ENCODE measurements around the gene ATG2B. TPM values are rescaled to one million over a fixed set of nuclear protein-coding genes. Genes with fewer than 3 reads are reported as not detected.

The ATG2B gene
- total and polyA plus RNA-seq, 4 experiments from 2014 or later: 1.0 to 37.8 (median 15.8) TPM

DNA sequence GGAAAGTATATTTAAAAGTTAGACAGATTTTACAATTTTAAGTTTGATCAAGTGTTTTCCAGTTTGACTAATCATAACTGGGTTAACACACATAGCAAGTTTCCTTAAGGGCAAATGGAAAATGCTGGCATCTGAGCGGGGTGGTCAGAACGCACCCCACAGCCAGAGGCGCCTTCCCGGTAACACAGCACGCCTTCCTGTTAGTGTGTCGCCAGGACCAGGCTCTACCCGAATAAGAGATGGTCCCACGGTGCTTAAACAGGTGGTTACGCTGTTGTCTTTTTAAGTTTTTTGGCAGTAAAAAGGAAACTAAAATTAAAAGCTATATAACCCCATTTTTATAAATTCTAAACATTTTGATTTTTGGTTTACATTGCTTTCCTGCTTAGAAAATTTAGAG is 79.1 kb downstream of the ATG2B start:
- H3K4me1 ChIP-seq (ENCODE audit: insufficient read depth, low read length): no peaks in the 10 kb centered on the region
- no peaks in the 10 kb centered on the region for H3K9me3 ChIP-seq (ENCODE audit: control insufficient read depth in 1 of 2, low read length in 2 of 2)
- CTCF ChIA-PET (ENCODE audit: partially characterized antibody): interaction anchor here (3.9 kb wide), 1 partner anchor 8 kb away, joined by 19 read pairs; no protein-coding TSS in a partner anchor
- no peak for DNase-seq
- intact Hi-C loops (cut with micrococcal nuclease): no loop called here
- no peak overlapping the region for H3K4me3 ChIP-seq (ENCODE audit: low read length in 2 of 2)
- H3K36me3 Mint-ChIP-seq: peaks cover 46 to 47% of the 10 kb centered on the region in 2 donors
- H3K9me3 Mint-ChIP-seq: peaks cover 0 to 3% (median 0%) of the 10 kb centered on the region in 8 donors
- no peak overlapping the region for H3K27ac Mint-ChIP-seq
- H3K27me3 Mint-ChIP-seq: no peaks in the 10 kb centered on the region
- no peaks in the 10 kb centered on the region for H3K27me3 ChIP-seq (ENCODE audit: insufficient read depth, low read length)
- H3K36me3 ChIP-seq (ENCODE audit: insufficient read depth, low read length): peaks cover 32% of the 10 kb centered on the region
- H3K4me3 Mint-ChIP-seq: no peak overlapping the region
- no peak overlapping the region for H3K27ac ChIP-seq (ENCODE audit: low read depth, low read length)
- H3K4me1 Mint-ChIP-seq: no peaks in the 10 kb centered on the region
- POLR2A ChIA-PET (ENCODE audit: partially characterized antibody): no interaction called here

DNA sequence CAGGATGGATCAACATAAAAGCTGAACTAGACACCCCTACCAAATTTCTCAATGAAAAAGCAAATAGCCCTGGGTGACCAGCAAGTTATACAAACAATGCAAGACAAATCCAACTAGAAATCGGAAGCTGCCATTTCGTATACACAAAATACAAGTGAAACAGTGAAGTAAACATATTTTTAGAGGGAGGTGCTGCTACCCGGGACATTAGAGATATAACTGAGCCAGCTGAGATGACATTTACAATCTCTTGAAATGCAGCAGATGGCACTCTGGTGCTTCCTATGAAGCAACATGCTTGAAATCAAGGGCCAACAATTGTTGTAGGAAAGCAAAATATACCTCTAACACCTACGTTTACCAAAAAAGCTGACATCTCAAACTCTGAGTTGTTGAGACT is 81.7 kb downstream of the ATG2B start:
- H3K36me3 ChIP-seq (ENCODE audit: insufficient read depth, low read length): peaks cover 20% of the 10 kb centered on the region
- peaks cover 30 to 31% of the 10 kb centered on the region in 2 donors for H3K36me3 Mint-ChIP-seq
- no peak overlapping the region for H3K27ac ChIP-seq (ENCODE audit: low read depth, low read length)
- intact Hi-C loops (cut with micrococcal nuclease): no loop called here
- no peaks in the 10 kb centered on the region for H3K27me3 ChIP-seq (ENCODE audit: insufficient read depth, low read length)
- H3K9me3 Mint-ChIP-seq: peaks cover 2 to 17% (median 9%) of the 10 kb centered on the region in 8 donors
- H3K4me1 Mint-ChIP-seq: no peaks in the 10 kb centered on the region
- no peak for DNase-seq
- H3K4me1 ChIP-seq (ENCODE audit: insufficient read depth, low read length): no peaks in the 10 kb centered on the region
- no peaks in the 10 kb centered on the region for H3K27me3 Mint-ChIP-seq
- ChIA-PET CTCF (ENCODE audit: partially characterized antibody) (no interaction called here), POLR2A (ENCODE audit: partially characterized antibody) (no interaction called here)
- H3K9me3 ChIP-seq (ENCODE audit: control insufficient read depth in 1 of 2, low read length in 2 of 2): peaks cover 0 to 11% of the 10 kb centered on the region in 2 donors
- no peak overlapping the region for H3K4me3 Mint-ChIP-seq
- peak overlapping the region in 1 of 7 donors; percentile 43 for H3K27ac Mint-ChIP-seq
- no peak overlapping the region for H3K4me3 ChIP-seq (ENCODE audit: low read length in 2 of 2)

DNA sequence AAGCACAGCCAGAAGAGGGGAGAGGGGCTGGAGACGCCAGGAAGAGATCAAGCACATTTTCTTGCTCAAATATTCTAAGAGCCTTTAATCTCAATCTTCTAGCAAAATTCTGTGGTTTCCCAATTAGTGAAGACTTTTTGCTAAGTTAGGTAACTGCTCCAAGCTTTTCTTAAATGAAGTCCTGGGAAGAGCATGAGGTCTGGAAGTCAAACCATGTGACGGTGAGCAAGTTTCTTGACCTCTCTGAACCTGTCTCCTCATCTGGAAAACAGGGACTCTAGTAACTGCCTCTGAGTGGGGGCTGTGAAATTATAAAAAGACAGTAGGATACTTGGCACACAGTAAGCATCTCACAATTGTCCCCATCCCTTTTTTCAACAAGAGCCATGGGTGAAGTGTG is 83.0 kb downstream of the ATG2B start:
- Histone ChIP-seq H3K27me3 (ENCODE audit: insufficient read depth, low read length) (no peaks in the 10 kb centered on the region), H3K4me1 (ENCODE audit: insufficient read depth, low read length) (no peaks in the 10 kb centered on the region), H3K4me3 (ENCODE audit: low read length in 2 of 2) (no peak overlapping the region), H3K36me3 (ENCODE audit: insufficient read depth, low read length) (peaks cover 13% of the 10 kb centered on the region), H3K9me3 (ENCODE audit: control insufficient read depth in 1 of 2, low read length in 2 of 2) (peaks cover 0 to 11% of the 10 kb centered on the region in 2 donors), H3K27ac (ENCODE audit: low read depth, low read length) (no peak overlapping the region)
- CTCF ChIA-PET (ENCODE audit: partially characterized antibody): no interaction called here
- H3K4me3 Mint-ChIP-seq: no peak overlapping the region
- DNase-seq: no peak
- peaks cover 18 to 24% of the 10 kb centered on the region in 2 donors for H3K36me3 Mint-ChIP-seq
- peaks cover 0 to 3% (median under 1%) of the 10 kb centered on the region in 4 donors for H3K4me1 Mint-ChIP-seq
- POLR2A ChIA-PET (ENCODE audit: partially characterized antibody): no interaction called here
- intact Hi-C loops (cut with micrococcal nuclease): no loop called here
- peaks cover 2 to 20% (median 9%) of the 10 kb centered on the region in 8 donors for H3K9me3 Mint-ChIP-seq
- H3K27me3 Mint-ChIP-seq: no peaks in the 10 kb centered on the region
- no peak overlapping the region for H3K27ac Mint-ChIP-seq

DNA sequence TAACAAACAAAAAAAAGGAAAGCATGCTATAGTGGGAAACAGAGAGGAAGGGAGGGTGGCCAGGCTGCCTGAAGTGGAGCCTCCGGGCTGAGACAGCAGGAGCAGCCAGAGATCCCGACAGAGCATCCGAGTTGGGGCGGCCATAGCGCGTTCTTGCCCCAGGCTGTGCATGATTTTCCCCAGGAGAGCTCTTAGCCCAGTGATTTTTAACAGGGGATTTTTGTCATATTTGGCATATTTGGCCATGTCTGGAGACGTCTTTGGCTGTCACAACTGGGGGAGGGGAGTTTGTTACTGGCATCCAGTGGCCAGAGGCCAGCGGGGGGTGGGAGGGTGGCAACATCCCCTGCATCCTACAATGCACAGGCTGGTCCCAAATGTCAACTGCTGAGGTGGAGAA is 83.6 kb downstream of the ATG2B start:
- ChIA-PET POLR2A (ENCODE audit: partially characterized antibody) (no interaction called here), CTCF (ENCODE audit: partially characterized antibody) (interaction anchor here (9.2 kb wide), 1 partner anchor 179 kb away, joined by 114 read pairs; no protein-coding TSS in a partner anchor)
- Mint-ChIP-seq H3K9me3 (peaks cover 2 to 20% (median 9%) of the 10 kb centered on the region in 8 donors), H3K27me3 (no peaks in the 10 kb centered on the region), H3K27ac (no peak overlapping the region), H3K4me1 (peaks cover 0 to 3% (median under 1%) of the 10 kb centered on the region in 4 donors), H3K4me3 (no peak overlapping the region), H3K36me3 (peaks cover 14 to 20% of the 10 kb centered on the region in 2 donors)
- Histone ChIP-seq H3K9me3 (ENCODE audit: control insufficient read depth in 1 of 2, low read length in 2 of 2) (peaks cover 0 to 11% of the 10 kb centered on the region in 2 donors), H3K36me3 (ENCODE audit: insufficient read depth, low read length) (peaks cover 8% of the 10 kb centered on the region), H3K4me1 (ENCODE audit: insufficient read depth, low read length) (no peaks in the 10 kb centered on the region), H3K27me3 (ENCODE audit: insufficient read depth, low read length) (no peaks in the 10 kb centered on the region), H3K4me3 (ENCODE audit: low read length in 2 of 2) (no peak overlapping the region), H3K27ac (ENCODE audit: low read depth, low read length) (no peak overlapping the region)
- no peak for DNase-seq
- intact Hi-C loops (cut with micrococcal nuclease): no loop called here

DNA sequence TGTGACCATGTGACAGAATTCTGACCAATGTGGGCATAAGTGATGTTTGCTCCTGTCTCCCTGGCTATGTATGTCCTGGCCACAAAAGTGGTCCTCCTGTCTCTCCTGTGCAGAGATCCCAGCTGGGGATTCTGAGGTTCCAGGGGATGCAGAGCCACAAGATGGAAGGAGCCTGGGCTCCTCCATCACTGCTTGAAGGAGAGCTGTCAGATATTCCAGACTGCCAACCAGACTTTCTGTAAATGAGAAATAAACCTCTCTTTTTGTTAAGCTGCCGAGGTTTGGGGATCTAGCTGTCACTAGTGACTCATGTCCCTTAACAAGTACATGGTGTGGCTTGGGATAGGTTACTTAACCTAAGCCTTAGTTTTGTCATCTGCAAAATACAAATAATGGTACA is 85.3 kb downstream of the ATG2B start:
- H3K4me3 Mint-ChIP-seq: no peak overlapping the region
- H3K4me1 Mint-ChIP-seq: peaks cover 0 to 3% (median under 1%) of the 10 kb centered on the region in 4 donors
- CTCF ChIA-PET (ENCODE audit: partially characterized antibody): interaction anchor here (9.2 kb wide), 1 partner anchor 177 kb away, joined by 114 read pairs; no protein-coding TSS in a partner anchor

DNA sequence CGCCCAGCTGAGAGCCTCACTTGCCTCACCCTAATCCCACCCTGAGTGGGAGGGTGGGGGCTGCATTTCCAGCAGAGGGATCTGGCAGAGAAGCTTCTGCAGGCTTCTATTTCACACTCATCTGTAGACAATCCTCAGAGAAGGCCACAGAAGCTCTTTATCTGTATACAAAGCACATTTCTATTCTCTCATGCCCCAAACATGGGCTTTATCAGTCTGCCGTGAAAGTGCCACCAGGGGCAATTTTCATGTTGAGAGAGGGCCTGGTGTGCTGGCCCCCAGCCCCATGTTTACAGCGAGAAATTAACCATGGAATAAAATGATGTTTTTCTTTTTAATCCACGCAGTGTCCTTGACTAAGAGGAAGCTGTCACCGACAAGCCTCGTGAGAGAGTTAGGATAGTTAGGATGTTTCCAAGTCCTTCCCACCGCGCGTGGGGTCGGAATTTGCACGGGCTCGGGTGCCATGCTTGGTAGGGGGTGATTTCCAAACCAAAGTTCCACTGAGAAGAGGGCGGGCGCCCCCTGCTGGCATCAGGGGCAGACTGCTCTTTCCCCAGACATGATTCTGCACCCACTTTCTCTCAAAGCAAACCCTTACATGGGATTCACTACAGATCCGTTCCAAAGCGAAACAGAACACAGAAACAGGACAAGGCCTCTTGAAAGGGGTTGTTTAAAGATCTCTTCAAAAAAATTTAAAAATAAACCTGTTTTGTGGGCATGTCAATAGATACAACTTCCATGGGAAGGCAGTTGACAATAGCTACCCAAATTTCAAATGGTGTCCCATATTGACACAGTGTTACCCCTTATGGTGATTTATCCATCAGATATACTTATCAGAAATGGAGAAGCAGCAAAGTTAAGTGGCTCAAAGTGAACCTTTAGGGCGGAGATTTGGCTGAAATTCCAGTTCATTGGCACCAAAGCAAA is 87.7 kb downstream of the ATG2B start:
- Mint-ChIP-seq H3K4me1 (peaks cover 0 to 3% (median under 1%) of the 10 kb centered on the region in 4 donors), H3K27me3 (no peaks in the 10 kb centered on the region), H3K27ac (no peak overlapping the region), H3K4me3 (no peak overlapping the region), H3K36me3 (peaks cover 4 to 13% of the 10 kb centered on the region in 2 donors), H3K9me3 (peaks cover 2 to 30% (median 16%) of the 10 kb centered on the region in 8 donors)
- H3K36me3 ChIP-seq (ENCODE audit: insufficient read depth, low read length): no peaks in the 10 kb centered on the region
- H3K27me3 ChIP-seq (ENCODE audit: insufficient read depth, low read length): no peaks in the 10 kb centered on the region
- CTCF ChIA-PET (ENCODE audit: partially characterized antibody): interaction anchor here (1.2 to 9.2 kb wide), 6 partner anchors 11 to 714 kb away, joined by 3 to 114 read pairs (median 5); no protein-coding TSS in a partner anchor
- H3K9me3 ChIP-seq (ENCODE audit: control insufficient read depth in 1 of 2, low read length in 2 of 2): peaks cover 0 to 11% of the 10 kb centered on the region in 2 donors
- no peaks in the 10 kb centered on the region for H3K4me1 ChIP-seq (ENCODE audit: insufficient read depth, low read length)
- peak; percentile 45 to 59 (median 50) for DNase-seq
- POLR2A ChIA-PET (ENCODE audit: partially characterized antibody): no interaction called here
- intact Hi-C loops (cut with micrococcal nuclease): loop anchor here (1.0 to 2.0 kb wide), 2 partner anchors 149 to 277 kb away; no protein-coding TSS in a partner anchor
- H3K4me3 ChIP-seq (ENCODE audit: low read length in 2 of 2): no peak overlapping the region
- H3K27ac ChIP-seq (ENCODE audit: low read depth, low read length): no peak overlapping the region

More for the DNA sequence above, 85.3 kb downstream of the ATG2B start:
- H3K9me3 ChIP-seq (ENCODE audit: control insufficient read depth in 1 of 2, low read length in 2 of 2): peaks cover 0 to 11% of the 10 kb centered on the region in 2 donors
- POLR2A ChIA-PET (ENCODE audit: partially characterized antibody): no interaction called here
- no peaks in the 10 kb centered on the region for H3K27me3 ChIP-seq (ENCODE audit: insufficient read depth, low read length)
- intact Hi-C loops (cut with micrococcal nuclease): no loop called here
- H3K4me1 ChIP-seq (ENCODE audit: insufficient read depth, low read length): no peaks in the 10 kb centered on the region
- no peak for DNase-seq
- peaks cover under 1% of the 10 kb centered on the region for H3K36me3 ChIP-seq (ENCODE audit: insufficient read depth, low read length)
- peaks cover 2 to 24% (median 9%) of the 10 kb centered on the region in 8 donors for H3K9me3 Mint-ChIP-seq
- no peak overlapping the region for H3K4me3 ChIP-seq (ENCODE audit: low read length in 2 of 2)
- H3K27me3 Mint-ChIP-seq: no peaks in the 10 kb centered on the region
- H3K27ac Mint-ChIP-seq: no peak overlapping the region
- H3K27ac ChIP-seq (ENCODE audit: low read depth, low read length): no peak overlapping the region
- H3K36me3 Mint-ChIP-seq: peaks cover 5 to 13% of the 10 kb centered on the region in 2 donors

DNA sequence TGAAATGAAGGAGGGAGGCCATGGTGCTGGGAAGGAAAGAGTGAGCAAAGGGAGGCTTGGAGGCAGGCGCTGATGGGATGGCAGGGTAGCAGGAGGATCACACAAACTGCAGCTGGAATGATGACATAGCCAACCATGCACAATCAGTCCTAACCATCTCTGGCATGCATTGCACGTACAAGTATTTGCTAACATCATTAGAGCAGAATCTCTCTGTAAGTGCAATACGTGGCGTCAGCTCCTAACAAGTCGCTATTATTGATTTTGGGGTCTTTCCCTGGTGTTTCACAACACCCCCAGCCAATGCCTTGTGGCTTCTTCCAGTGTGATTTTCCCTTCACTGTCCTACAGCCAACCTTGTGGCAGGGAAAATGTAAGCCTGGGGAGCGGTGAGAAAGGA is 88.6 kb downstream of the ATG2B start:
- H3K4me1 ChIP-seq (ENCODE audit: insufficient read depth, low read length): no peaks in the 10 kb centered on the region
- H3K9me3 Mint-ChIP-seq: peaks cover 2 to 30% (median 16%) of the 10 kb centered on the region in 8 donors
- no peak overlapping the region for H3K27ac Mint-ChIP-seq
- H3K27me3 ChIP-seq (ENCODE audit: insufficient read depth, low read length): no peaks in the 10 kb centered on the region
- peaks cover 0 to 11% of the 10 kb centered on the region in 2 donors for H3K9me3 ChIP-seq (ENCODE audit: control insufficient read depth in 1 of 2, low read length in 2 of 2)
- no peak overlapping the region for H3K4me3 Mint-ChIP-seq
- ChIA-PET CTCF (ENCODE audit: partially characterized antibody) (interaction anchor here (0.7 to 9.2 kb wide), 7 partner anchors 11 to 713 kb away, joined by 3 to 114 read pairs (median 3); no protein-coding TSS in a partner anchor), POLR2A (ENCODE audit: partially characterized antibody) (no interaction called here)
- H3K36me3 ChIP-seq (ENCODE audit: insufficient read depth, low read length): no peaks in the 10 kb centered on the region
- no peak for DNase-seq
- H3K27ac ChIP-seq (ENCODE audit: low read depth, low read length): no peak overlapping the region
- H3K36me3 Mint-ChIP-seq: peaks cover 3 to 12% of the 10 kb centered on the region in 2 donors
- no peak overlapping the region for H3K4me3 ChIP-seq (ENCODE audit: low read length in 2 of 2)
- no peaks in the 10 kb centered on the region for H3K27me3 Mint-ChIP-seq
- intact Hi-C loops (cut with micrococcal nuclease): loop anchor here (2.0 kb wide), 1 partner anchor 276 kb away; no protein-coding TSS in a partner anchor
- peaks cover 0 to 3% (median under 1%) of the 10 kb centered on the region in 4 donors for H3K4me1 Mint-ChIP-seq
